IMR-90 (cell line): ENCODE results near the gene GPR176. TPM values are rescaled to one million over a fixed set of nuclear protein-coding genes. Genes with fewer than 3 reads are reported as not detected.

Source experiments
- ATAC-seq: fragments of 200-7000 bp; cut with Tn5 transposase; 2 replicates; pipeline ENCODE4 v1.9.1; 2020; ENCODE audit warnings: low read depth, mild to moderate bottlenecking, moderate library complexity
- BruUV-seq: library from RNA; stranded (reverse); fragments of 400-500 nt; replicated peaks from 2 replicates; lab custom pipeline; 2021; lab: Mats Ljungman, UMichigan
- CTCF ChIA-PET: fragments of 300-600 bp; formaldehyde crosslinking; extraction: SDS; loops from one replicate; lab custom pipeline; 2021; ENCODE audit warnings: antibody characterized with exemption; lab: Yijun Ruan, JAX
- POLR2A ChIA-PET: fragments of 300-600 bp; sonication (Branson Sonifier 250); formaldehyde crosslinking; loops from one replicate; lab custom pipeline; 2022; ENCODE audit warnings: antibody characterized with exemption; ENCODE audit not compliant: unreplicated experiment; lab: Charles Lee
- DNase-seq: peaks from one replicate; pipeline ENCODE4 v3.0.0; 2013
- H2AFZ ChIP-seq: replicated peaks from 2 replicates; pipeline ENCODE3; 2013; ENCODE audit warnings: low read length, mild to moderate bottlenecking; ENCODE audit not compliant: poor library complexity
- H2AK5ac ChIP-seq: 2 replicates; pipeline ENCODE4 v1.6.1; 2013; ENCODE audit warnings: low read depth, low read length, inconsistent platforms
- H2AK9ac ChIP-seq: replicated peaks from 2 replicates; pipeline ENCODE3; 2013; ENCODE audit warnings: mild to moderate bottlenecking, low read depth, low read length, moderate library complexity; ENCODE audit not compliant: poor library complexity
- H2BK120ac ChIP-seq: 2 replicates; pipeline ENCODE4 v1.6.1; 2013; ENCODE audit warnings: low read depth, low read length, inconsistent platforms
- H2BK15ac ChIP-seq: 3 replicates; pipeline ENCODE4 v1.6.1; 2013; ENCODE audit warnings: low read depth, low read length, inconsistent platforms
- H2BK20ac ChIP-seq: 2 replicates; pipeline ENCODE4 v1.6.1; 2013; ENCODE audit warnings: low read depth, mild to moderate bottlenecking, inconsistent platforms, low read length, moderate library complexity
- H2BK5ac ChIP-seq: 2 replicates; pipeline ENCODE4 v1.6.1; 2013; ENCODE audit warnings: mild to moderate bottlenecking, low read depth, low read length, inconsistent platforms; ENCODE audit not compliant: poor library complexity, severe bottlenecking
- H3K14ac ChIP-seq: replicated peaks from 2 replicates; pipeline ENCODE4 v1.6.1; 2013; ENCODE audit warnings: low read depth, low read length, inconsistent platforms
- H3K18ac ChIP-seq: 2 replicates; pipeline ENCODE4 v1.6.1; 2013; ENCODE audit warnings: low read depth, low read length, control low read depth
- H3K23ac ChIP-seq: 2 replicates; pipeline ENCODE4 v1.6.1; 2013; ENCODE audit warnings: low read depth, low read length, inconsistent platforms
- H3K27ac ChIP-seq: 2 replicates; pipeline ENCODE4 v1.5.1; 2013; ENCODE audit warnings: mild to moderate bottlenecking, control low read depth, low read length; ENCODE audit not compliant: insufficient read depth
- H3K27me3 ChIP-seq: 2 replicates; pipeline ENCODE4 v1.6.1; 2013; ENCODE audit warnings: low read length; ENCODE audit not compliant: control insufficient read depth, insufficient read depth
- H3K36me3 ChIP-seq: 2 replicates; pipeline ENCODE4 v1.6.1; 2013; ENCODE audit warnings: low read length, mixed read lengths; ENCODE audit not compliant: control insufficient read depth, insufficient read depth
- H3K4ac ChIP-seq: 2 replicates; pipeline ENCODE4 v1.6.1; 2013; ENCODE audit warnings: low read depth, low read length, inconsistent platforms
- H3K4me1 ChIP-seq: 2 replicates; pipeline ENCODE4 v1.6.1; 2013; ENCODE audit warnings: low read length, mixed read lengths; ENCODE audit not compliant: control insufficient read depth, insufficient read depth
- H3K4me2 ChIP-seq: 2 replicates; pipeline ENCODE4 v1.6.1; 2013; ENCODE audit warnings: low read depth, mild to moderate bottlenecking, control low read depth, low read length, moderate library complexity
- H3K4me3 ChIP-seq: 2 replicates; pipeline ENCODE4 v1.5.1; 2013; ENCODE audit warnings: low read depth, mild to moderate bottlenecking, control low read depth, low read length, moderate library complexity; ENCODE audit not compliant: insufficient read depth
- H3K56ac ChIP-seq: 2 replicates; pipeline ENCODE4 v1.6.1; 2013; ENCODE audit warnings: low read length, inconsistent platforms; ENCODE audit not compliant: insufficient read depth; ENCODE audit errors: extremely low read depth
- H3K79me1 ChIP-seq, 2 experiments: 2 replicates each; pipeline ENCODE4 v1.6.1; 2013; ENCODE audit warnings: low read length in 2 of 2, inconsistent platforms in 1 of 2, low read depth in 1 of 2
- H3K9ac ChIP-seq: 2 replicates; pipeline ENCODE4 v1.6.1; 2013; ENCODE audit warnings: low read depth, low read length, control low read depth
- H3K9me1 ChIP-seq: 2 replicates; pipeline ENCODE4 v1.6.1; 2013; ENCODE audit warnings: low read length, inconsistent platforms; ENCODE audit not compliant: insufficient read depth
- H3K9me3 ChIP-seq: 2 replicates; pipeline ENCODE4 v1.6.1; 2013; ENCODE audit warnings: low read length; ENCODE audit not compliant: control insufficient read depth, insufficient read depth
- H4K20me1 ChIP-seq: 2 replicates; pipeline ENCODE4 v1.6.1; 2013; ENCODE audit warnings: low read length, inconsistent platforms; ENCODE audit not compliant: insufficient read depth
- H4K5ac ChIP-seq: 2 replicates; pipeline ENCODE4 v1.6.1; 2013; ENCODE audit warnings: mild to moderate bottlenecking, low read depth, low read length, control low read depth
- H4K8ac ChIP-seq, 2 experiments: 2 replicates each; pipeline ENCODE4 v1.6.1; 2013; ENCODE audit warnings: low read depth in 2 of 2, low read length in 2 of 2, control low read depth in 1 of 2, inconsistent platforms in 1 of 2
- H4K91ac ChIP-seq: 2 replicates; pipeline ENCODE4 v1.6.1; 2013; ENCODE audit warnings: low read depth, low read length, inconsistent platforms; ENCODE audit not compliant: insufficient read depth
- CEBPB ChIP-seq: IDR thresholded peaks from 2 replicates; pipeline ENCODE4 v1.6.1; 2012; ENCODE audit warnings: low read depth, low read length, improper control_type of control experiment
- CHD1 ChIP-seq: IDR thresholded peaks from 2 replicates; pipeline ENCODE4 v1.6.1; 2012; ENCODE audit warnings: low read depth, low read length, improper control_type of control experiment
- NFE2L2 ChIP-seq: fragments of 150-350 bp; IDR thresholded peaks from 2 replicates; pipeline ENCODE4 v1.6.1; 2016; ENCODE audit warnings: low read depth, mild to moderate bottlenecking, low read length
- WGBS, 2 experiments: methylation state at CpG; one replicate each; pipeline versions ENCODE4 v1.1.5 to v1.1.7; 2013; ENCODE audit warnings: missing lambda C conversion rate in 2 of 2; ENCODE audit not compliant: insufficient read length in 1 of 2; ENCODE audit errors: extremely low coverage in 2 of 2; 5-methylcytosine and 5-hydroxymethylcytosine counted together
- dilution Hi-C: fragments of 300-500 bp; cut with HindIII; formaldehyde crosslinking; loops from one replicate; pipeline ENCODE4 v1.14.3; 2018; ENCODE audit warnings: low sequenced_read_pairs; ENCODE audit not compliant: unreplicated experiment
- in situ Hi-C: fragments of 300-500 bp; cut with MboI; formaldehyde crosslinking; loops from 3 replicates; pipeline ENCODE4 v1.14.3; 2019; ENCODE audit warnings: low sequenced_read_pairs, inconsistent platforms, mixed read lengths
- intact Hi-C: fragments of 100-400 bp; cut with micrococcal nuclease; formaldehyde crosslinking; loops from 2 replicates; pipeline ENCODE4 v1.10.0; 2022
- polyA plus RNA-seq, 3 experiments: library from polyadenylated mRNA; depleted of rRNA; stranded (reverse); fragments of >200 nt; gene quantifications; 2 replicates each; pipeline ENCODE4 v1.2.3, GENCODE V29; 2012; ENCODE audit warnings: low replicate concordance in 1 of 3
- total RNA-seq: library from RNA; depleted of rRNA; stranded (reverse); fragments of >200 nt; gene quantifications from 2 replicates; pipeline ENCODE4 v1.2.3, GENCODE V29; 2012

GPR176 gene
- total and polyA plus RNA-seq, 2 of the 4 experiments (the other 2 are of a cell fraction), result 114 to 246 TPM

DNA sequence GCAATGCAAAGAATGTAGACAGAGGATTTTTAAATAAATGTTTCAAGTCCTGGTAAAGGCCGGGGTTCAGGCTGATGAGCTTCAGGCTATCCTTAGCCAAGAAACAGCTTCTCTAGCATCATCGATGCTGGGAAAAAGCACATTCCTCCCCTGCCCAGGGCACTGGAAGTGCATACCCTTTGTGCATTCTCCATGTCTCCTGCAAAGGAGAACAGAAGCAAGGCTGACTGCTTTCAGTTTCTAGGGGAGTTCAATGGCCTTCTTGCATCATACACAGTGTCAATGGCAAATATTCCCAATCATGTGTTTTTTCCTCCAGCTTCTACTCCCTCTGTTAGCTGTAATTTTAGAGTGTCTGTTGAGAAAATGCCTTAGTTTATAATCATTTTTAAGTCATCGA lies 59.9 kb downstream of the GPR176 start:
- Histone ChIP-seq H3K36me3 (0 out of 2 replicates have a peak, but pooled peaks cover 1% of the 10 kb centered on the region), H3K23ac (no peak overlapping the region), H3K27ac (no peak overlapping the region; the same call in 1 of the 2 replicates), H3K56ac (no peak overlapping the region), H3K9ac (no peak overlapping the region), H3K9me1 (peaks cover 7% of the 10 kb centered on the region), H3K4me2 (peak overlapping the region; percentile 9; the same call in 1 of the 2 replicates), H2AFZ (no peak overlapping the region), H3K4me3 (no peak overlapping the region), H2AK5ac (no peak overlapping the region), H2BK5ac (peak overlapping the region; percentile 21), H4K91ac (no peak overlapping the region), H4K8ac (0 out of 4 replicates have a peak overlapping the region, but pooled peaks of 1 of the 2 experiments have one; percentile 31), H3K14ac (no peak overlapping the region), H3K4me1 (peaks cover 13% of the 10 kb centered on the region), H3K4ac (no peak overlapping the region), H4K5ac (peak overlapping the region; percentile 7; the same call in 1 of the 2 replicates), H3K27me3 (no peaks in the 10 kb centered on the region), H2AK9ac (no peak overlapping the region), H3K18ac (no peak overlapping the region; the same call in 1 of the 2 replicates), H3K9me3 (no peaks in the 10 kb centered on the region), H2BK120ac (no peak overlapping the region), H2BK20ac (no peak overlapping the region), H2BK15ac (no peak overlapping the region), H3K79me1 (peaks cover 22 to 74% of the 10 kb centered on the region in 2 experiments), H4K20me1 (peaks cover 65% of the 10 kb centered on the region; the same call in 1 of the 2 replicates)
- in situ Hi-C loops (no loop called here), dilution Hi-C loops (no loop called here), intact Hi-C loops (no loop called here)
- TF ChIP-seq CHD1, result no peak
- no peak for TF ChIP-seq NFE2L2
- peak; percentile 67 for TF ChIP-seq CEBPB
- DNase-seq, result peak; percentile 31
- POLR2A ChIA-PET, result no interaction called here
- CTCF ChIA-PET, result interaction anchor here (1.1 kb wide), 1 partner anchor 15 kb away, joined by 5 read pairs; no protein-coding TSS in a partner anchor
- 80% methylated on average over 2 of the region's 3 CpGs; no CpG with 5 or more reads in 1 of the 2 experiments for WGBS, 2 experiments
- ATAC-seq, result peak; percentile 78
- no TSS peak for BruUV-seq
